Measurements from ENCODE around the gene TRIM59.

The TRIM59 gene

GRCh38 chr3:160455846-160456245 lies 6.3 kb upstream of the TRIM59 start:
- no peak overlapping the region for H3K4me3 ChIP-seq (ENCODE audit: low read depth, low read length)
- no peaks in the 10 kb centered on the region for H3K9me3 ChIP-seq (ENCODE audit: control insufficient read depth, insufficient read depth, low read depth, low read length)
- CTCF ChIA-PET = interaction anchor here (0.6 kb wide), 1 partner anchor 1195 kb away, joined by 3 read pairs; no protein-coding TSS in a partner anchor
- H3K27ac ChIP-seq (ENCODE audit: extremely low read depth, low read depth, low read length) = no peak overlapping the region
- no peaks in the 10 kb centered on the region for H3K36me3 ChIP-seq (ENCODE audit: control insufficient read depth in 2 of 2, insufficient read depth in 1 of 2, low read length in 2 of 2)
- TF ChIP-seq ZBTB7A (tag by site-specific recombination; IDR thresholded peaks at IDR 0.05; ENCODE audit: low read depth) = no peak
- no peak for TF ChIP-seq ZNF10 (tag by site-specific recombination; IDR thresholded peaks at IDR 0.05)
- no peak for TF ChIP-seq GFI1B (tag by site-specific recombination; IDR thresholded peaks at IDR 0.05)
- TF ChIP-seq ZSCAN16 (tag by site-specific recombination; IDR thresholded peaks at IDR 0.05) = no peak
- TF ChIP-seq SCRT1 (tag by site-specific recombination; IDR thresholded peaks at IDR 0.05; ENCODE audit: borderline replicate concordance) = no peak
- no peak for TF ChIP-seq CTCF (tag by site-specific recombination; IDR thresholded peaks at IDR 0.05)
- no peak for TF ChIP-seq ZNF335 (tag by site-specific recombination; conservative IDR thresholded peaks at IDR 0.05)
- TF ChIP-seq TSHZ1 (tag by site-specific recombination; IDR thresholded peaks at IDR 0.05; ENCODE audit: borderline replicate concordance) = no peak
- no peak for TF ChIP-seq ZNF600 (tag by site-specific recombination; IDR thresholded peaks at IDR 0.05)
- no peak for TF ChIP-seq GLI2 (tag by site-specific recombination; IDR thresholded peaks at IDR 0.05; ENCODE audit: borderline replicate concordance, low read depth)
- no peak for TF ChIP-seq ZNF2 (tag by site-specific recombination; IDR thresholded peaks at IDR 0.05)
- TF ChIP-seq GLIS1 (tag by site-specific recombination; IDR thresholded peaks at IDR 0.05) = no peak
- no peak for TF ChIP-seq PATZ1 (tag by site-specific recombination; IDR thresholded peaks at IDR 0.05)
- TF ChIP-seq ZNF555 (tag by site-specific recombination; conservative IDR thresholded peaks at IDR 0.05) = no peak
- no peaks in the 10 kb centered on the region for H3K4me1 ChIP-seq (ENCODE audit: control insufficient read depth, insufficient read depth, low read length)
- POLR2A ChIA-PET = no interaction called here

GRCh38 chr3:160454995-160455394 lies 5.4 kb upstream of the TRIM59 start:
- H3K9me3 ChIP-seq (ENCODE audit: control insufficient read depth, insufficient read depth, low read depth, low read length) = no peaks in the 10 kb centered on the region
- ChIA-PET CTCF (interaction anchor here (0.6 kb wide), 1 partner anchor 1194 kb away, joined by 3 read pairs; no protein-coding TSS in a partner anchor), POLR2A (no interaction called here)
- no peaks in the 10 kb centered on the region for H3K4me1 ChIP-seq (ENCODE audit: control insufficient read depth, insufficient read depth, low read length)
- H3K27ac ChIP-seq (ENCODE audit: extremely low read depth, low read depth, low read length) = no peak overlapping the region
- no peaks in the 10 kb centered on the region for H3K36me3 ChIP-seq (ENCODE audit: control insufficient read depth in 2 of 2, insufficient read depth in 1 of 2, low read length in 2 of 2)
- no peak overlapping the region for H3K4me3 ChIP-seq (ENCODE audit: low read depth, low read length)
- TF ChIP-seq ZNF391 (tag by site-specific recombination; IDR thresholded peaks at IDR 0.05; ENCODE audit: borderline replicate concordance, low read depth) (no peak), HIC1 (tag by site-specific recombination; IDR thresholded peaks at IDR 0.05) (no peak), ZSCAN16 (tag by site-specific recombination; IDR thresholded peaks at IDR 0.05) (no peak), ZBTB6 (tag by site-specific recombination; IDR thresholded peaks at IDR 0.05) (no peak), ZNF776 (tag by site-specific recombination; IDR thresholded peaks at IDR 0.05; ENCODE audit: borderline replicate concordance) (no peak)
